Choroid plexus epithelial cell (primary cell): Measurements from ENCODE around the gene ERMN.
"Not testable (repeated sequence)": the region's sequence is repeated elsewhere in the genome, so short reads cannot be mapped to it uniquely, and the experiment has no call there.

Experiments
- DNase-seq: peaks from one replicate; pipeline ENCODE4 v3.0.0-alpha.2; 2010; ENCODE audit warnings: low read depth
- H3K4me3 ChIP-seq: 2 replicates; pipeline ENCODE4 v1.5.1; 2011; ENCODE audit warnings: low read depth, mild to moderate bottlenecking, control low read depth, low read length, moderate library complexity
- TF ChIP-seq, protein P1 (sequence below): conservative IDR thresholded peaks from 2 replicates; pipeline ENCODE4 v1.5.1; 2011; ENCODE audit warnings: low read depth, mild to moderate bottlenecking, control low read depth, inconsistent platforms, low read length, moderate library complexity

The ERMN gene, protein sequence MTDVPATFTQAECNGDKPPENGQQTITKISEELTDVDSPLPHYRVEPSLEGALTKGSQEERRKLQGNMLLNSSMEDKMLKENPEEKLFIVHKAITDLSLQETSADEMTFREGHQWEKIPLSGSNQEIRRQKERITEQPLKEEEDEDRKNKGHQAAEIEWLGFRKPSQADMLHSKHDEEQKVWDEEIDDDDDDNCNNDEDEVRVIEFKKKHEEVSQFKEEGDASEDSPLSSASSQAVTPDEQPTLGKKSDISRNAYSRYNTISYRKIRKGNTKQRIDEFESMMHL

DNA sequence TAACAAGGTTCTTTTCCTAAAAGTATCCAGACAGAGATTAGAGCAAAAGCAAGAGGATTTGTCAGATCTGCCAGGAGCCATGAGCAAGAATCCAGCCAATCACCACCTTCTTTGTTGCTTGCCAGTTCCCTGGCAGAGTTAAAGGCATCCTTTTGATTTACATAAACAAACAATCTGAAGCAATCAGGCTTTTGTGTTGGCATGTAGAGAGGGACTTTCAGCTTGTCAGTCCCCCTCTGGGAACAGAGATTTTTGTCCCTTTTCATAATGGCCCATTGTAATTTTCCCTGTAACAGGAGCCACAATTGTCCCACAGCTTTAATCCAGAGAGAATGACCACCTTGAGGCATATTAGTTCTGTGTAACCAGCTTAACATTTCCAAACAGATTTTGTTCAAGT lies at the start of gene ERMN:
Gene ERMN (minus strand): TSS at position 39 of the 400 bp plus-strand sequence. CDS start 182 bp downstream, outside the sequence.
- TF ChIP-seq, protein P1, sequence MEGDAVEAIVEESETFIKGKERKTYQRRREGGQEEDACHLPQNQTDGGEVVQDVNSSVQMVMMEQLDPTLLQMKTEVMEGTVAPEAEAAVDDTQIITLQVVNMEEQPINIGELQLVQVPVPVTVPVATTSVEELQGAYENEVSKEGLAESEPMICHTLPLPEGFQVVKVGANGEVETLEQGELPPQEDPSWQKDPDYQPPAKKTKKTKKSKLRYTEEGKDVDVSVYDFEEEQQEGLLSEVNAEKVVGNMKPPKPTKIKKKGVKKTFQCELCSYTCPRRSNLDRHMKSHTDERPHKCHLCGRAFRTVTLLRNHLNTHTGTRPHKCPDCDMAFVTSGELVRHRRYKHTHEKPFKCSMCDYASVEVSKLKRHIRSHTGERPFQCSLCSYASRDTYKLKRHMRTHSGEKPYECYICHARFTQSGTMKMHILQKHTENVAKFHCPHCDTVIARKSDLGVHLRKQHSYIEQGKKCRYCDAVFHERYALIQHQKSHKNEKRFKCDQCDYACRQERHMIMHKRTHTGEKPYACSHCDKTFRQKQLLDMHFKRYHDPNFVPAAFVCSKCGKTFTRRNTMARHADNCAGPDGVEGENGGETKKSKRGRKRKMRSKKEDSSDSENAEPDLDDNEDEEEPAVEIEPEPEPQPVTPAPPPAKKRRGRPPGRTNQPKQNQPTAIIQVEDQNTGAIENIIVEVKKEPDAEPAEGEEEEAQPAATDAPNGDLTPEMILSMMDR = no peak
- no peak for DNase-seq
- H3K4me3 ChIP-seq = no peak within 1 kb of the TSS

DNA sequence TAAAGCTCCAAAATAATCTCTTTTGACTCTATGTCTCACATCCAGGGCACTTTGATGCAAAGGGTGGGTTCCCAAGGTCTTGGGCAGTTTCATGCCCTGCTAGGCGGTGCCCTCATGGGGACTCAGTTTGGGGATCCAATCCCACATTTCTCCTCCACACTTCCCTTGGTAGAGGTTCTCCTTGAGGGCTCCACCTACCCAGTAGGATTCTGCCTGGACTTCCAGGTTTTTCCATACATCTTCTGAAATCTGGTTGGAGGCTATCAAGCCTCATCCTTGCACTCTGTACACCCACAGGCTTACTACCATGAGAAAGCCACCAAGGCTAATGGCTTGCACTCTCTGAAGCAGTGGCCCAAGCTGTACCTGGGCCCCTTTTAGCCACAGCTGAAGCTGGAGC lies 49.8 kb upstream of the ERMN start:
- TF ChIP-seq, protein P1 = no peak
- H3K4me3 ChIP-seq = no peak overlapping the region
- DNase-seq = no peak

DNA sequence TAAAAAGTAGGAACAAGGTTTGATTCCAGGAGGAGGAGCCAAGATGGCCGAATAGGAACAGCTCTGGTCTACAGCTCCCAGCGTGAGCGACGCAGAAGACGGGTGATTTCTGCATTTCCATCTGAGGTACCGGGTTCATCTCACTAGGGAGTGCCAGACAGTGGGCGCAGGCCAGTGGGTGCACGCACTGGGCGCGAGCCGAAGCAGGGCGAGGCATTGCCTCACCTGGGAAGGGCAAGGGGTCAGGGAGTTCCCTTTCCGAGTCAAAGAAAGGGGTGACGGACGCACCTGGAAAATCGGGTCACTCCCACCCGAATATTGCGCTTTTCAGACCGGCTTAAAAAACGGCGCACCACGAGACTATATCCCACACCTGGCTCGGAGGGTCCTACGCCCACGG lies 42.9 kb upstream of the ERMN start:
- H3K4me3 ChIP-seq, DNase-seq: not testable (repeated sequence)

DNA sequence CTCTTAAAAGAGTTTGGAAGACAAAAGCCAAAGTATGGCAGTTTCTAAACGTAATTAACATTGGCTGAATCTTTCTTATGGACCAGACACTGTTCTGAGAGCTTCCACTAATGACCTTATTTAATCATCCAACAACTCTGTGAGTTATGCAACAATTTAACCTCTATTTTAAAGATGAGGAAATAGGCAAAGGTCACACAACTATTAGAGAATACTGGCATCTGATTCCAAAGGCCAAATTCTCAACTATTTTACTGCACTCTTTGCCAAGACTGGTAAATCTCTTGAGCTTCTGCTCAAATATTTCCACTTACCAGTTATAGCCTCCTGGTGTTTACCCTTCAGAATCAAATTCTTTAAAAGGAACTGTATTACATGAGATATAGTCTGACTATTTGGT lies 42.1 kb upstream of the ERMN start:
- H3K4me3 ChIP-seq = no peak overlapping the region
- TF ChIP-seq, protein P1 = no peak
- no peak for DNase-seq

DNA sequence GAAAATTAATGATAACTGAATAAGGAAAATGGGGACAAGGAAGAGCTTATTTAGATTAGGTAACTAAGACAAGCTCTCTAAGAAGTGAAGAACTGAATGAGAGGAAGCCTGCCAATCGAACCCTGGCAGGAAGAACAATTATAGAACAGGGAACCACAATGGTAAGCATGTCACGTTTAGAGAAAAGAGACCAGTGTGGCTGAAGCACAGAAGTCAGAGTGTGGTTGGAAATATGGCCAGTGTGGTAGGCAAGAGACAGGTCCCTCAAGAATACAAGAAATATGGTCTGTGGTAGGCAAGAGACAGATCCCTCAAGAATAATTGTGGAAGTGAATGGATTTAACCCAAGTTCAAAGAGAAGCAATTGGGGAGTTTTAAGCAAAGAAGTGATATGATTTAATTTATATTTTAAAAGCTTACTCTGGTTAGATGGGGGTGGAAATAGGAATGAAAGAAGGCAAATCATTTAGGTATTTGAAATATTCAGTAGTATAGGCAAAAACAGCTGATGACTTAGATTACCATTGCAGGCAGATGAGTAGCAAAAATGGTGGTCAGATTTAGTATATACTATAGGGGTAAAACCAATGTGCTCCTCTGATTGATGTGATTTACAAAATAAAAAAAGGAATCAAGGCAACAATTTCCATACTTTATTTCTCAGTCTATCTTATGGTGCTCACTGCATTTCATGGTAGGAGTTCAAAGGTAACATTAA lies 38.8 kb upstream of the ERMN start:
- no peak overlapping the region for H3K4me3 ChIP-seq
- DNase-seq = no peak
- TF ChIP-seq, protein P1 = no peak

DNA sequence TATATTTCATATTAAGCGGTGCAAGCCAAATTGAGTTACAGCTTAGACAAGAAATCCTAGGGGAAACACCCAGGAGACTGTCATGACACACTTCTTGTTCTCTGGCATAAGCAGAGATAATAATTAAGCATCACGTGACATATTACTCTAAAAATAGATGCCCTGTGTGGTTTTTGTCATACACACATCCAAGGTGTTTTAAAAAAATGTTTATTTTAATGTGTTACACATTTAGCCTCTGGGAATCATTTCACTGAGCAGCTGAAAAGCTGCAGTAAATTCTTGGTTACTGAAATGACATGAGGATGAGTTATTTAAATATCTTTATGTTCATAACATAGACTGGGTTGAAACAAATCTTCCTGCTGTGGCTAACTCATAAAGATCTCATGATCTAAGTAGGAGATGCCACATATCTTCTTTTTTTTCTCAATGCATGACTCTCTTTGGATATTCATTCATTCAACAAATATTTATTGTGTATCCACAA lies 38.0 kb upstream of the ERMN start:
- no peak for DNase-seq

DNA sequence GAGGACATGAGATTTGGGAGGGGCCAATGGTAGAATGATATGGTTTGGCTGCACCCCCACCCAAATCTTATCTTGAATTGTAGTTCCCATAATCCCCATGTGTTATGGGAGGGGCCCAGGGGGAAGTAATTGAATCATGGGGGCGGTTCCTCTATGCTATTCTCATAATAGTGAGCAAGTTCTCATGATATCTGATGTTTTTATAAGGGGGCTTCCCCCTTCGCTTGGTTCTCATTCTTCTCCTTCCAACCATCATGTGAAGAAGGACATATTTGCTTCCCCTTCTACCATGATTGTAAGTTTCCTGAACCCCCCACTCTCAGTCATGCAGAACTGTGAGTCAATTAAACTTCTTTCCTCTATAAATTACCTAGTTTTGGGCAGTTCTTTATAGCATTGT lies 37.0 kb upstream of the ERMN start:
- TF ChIP-seq, protein P1 = no peak
- no peak overlapping the region for H3K4me3 ChIP-seq
- no peak for DNase-seq

More for the DNA sequence above, 38.0 kb upstream of the ERMN start:
- TF ChIP-seq, protein P1 = no peak
- no peak overlapping the region for H3K4me3 ChIP-seq
